ENCODE results near the gene GTF3A. TPM values are rescaled to one million over a fixed set of nuclear protein-coding genes. Genes with fewer than 3 reads are reported as not detected.
A peak's percentile ranks its signal among the peaks of the same experiment; 100 is the strongest.

GTF3A gene
- total and polyA plus RNA-seq, 9 of the 15 experiments (the other 6 are each of a cell fraction or from before 2014, with no cell fraction given), result 47.5 to 303 (median 174) TPM

GRCh38 chr13:27449936-27450828 is 25.8 kb downstream of the GTF3A start, which contains the start of gene MTIF3 (continued):
- TF ChIP-seq, protein P1, sequence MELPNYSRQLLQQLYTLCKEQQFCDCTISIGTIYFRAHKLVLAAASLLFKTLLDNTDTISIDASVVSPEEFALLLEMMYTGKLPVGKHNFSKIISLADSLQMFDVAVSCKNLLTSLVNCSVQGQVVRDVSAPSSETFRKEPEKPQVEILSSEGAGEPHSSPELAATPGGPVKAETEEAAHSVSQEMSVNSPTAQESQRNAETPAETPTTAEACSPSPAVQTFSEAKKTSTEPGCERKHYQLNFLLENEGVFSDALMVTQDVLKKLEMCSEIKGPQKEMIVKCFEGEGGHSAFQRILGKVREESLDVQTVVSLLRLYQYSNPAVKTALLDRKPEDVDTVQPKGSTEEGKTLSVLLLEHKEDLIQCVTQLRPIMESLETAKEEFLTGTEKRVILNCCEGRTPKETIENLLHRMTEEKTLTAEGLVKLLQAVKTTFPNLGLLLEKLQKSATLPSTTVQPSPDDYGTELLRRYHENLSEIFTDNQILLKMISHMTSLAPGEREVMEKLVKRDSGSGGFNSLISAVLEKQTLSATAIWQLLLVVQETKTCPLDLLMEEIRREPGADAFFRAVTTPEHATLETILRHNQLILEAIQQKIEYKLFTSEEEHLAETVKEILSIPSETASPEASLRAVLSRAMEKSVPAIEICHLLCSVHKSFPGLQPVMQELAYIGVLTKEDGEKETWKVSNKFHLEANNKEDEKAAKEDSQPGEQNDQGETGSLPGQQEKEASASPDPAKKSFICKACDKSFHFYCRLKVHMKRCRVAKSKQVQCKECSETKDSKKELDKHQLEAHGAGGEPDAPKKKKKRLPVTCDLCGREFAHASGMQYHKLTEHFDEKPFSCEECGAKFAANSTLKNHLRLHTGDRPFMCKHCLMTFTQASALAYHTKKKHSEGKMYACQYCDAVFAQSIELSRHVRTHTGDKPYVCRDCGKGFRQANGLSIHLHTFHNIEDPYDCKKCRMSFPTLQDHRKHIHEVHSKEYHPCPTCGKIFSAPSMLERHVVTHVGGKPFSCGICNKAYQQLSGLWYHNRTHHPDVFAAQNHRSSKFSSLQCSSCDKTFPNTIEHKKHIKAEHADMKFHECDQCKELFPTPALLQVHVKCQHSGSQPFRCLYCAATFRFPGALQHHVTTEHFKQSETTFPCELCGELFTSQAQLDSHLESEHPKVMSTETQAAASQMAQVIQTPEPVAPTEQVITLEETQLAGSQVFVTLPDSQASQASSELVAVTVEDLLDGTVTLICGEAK (IDR thresholded peaks at IDR 0.05), result 0 out of 2 replicates have a peak, but pooled peaks have one; percentile 24
- TF ChIP-seq, protein P1 (CRISPR knock-in tag; IDR thresholded peaks at IDR 0.05), result no peak
- no peak for TF ChIP-seq THRAP3 (IDR thresholded peaks at IDR 0.05; ENCODE audit: borderline replicate concordance)
- TF ChIP-seq, protein P2, sequence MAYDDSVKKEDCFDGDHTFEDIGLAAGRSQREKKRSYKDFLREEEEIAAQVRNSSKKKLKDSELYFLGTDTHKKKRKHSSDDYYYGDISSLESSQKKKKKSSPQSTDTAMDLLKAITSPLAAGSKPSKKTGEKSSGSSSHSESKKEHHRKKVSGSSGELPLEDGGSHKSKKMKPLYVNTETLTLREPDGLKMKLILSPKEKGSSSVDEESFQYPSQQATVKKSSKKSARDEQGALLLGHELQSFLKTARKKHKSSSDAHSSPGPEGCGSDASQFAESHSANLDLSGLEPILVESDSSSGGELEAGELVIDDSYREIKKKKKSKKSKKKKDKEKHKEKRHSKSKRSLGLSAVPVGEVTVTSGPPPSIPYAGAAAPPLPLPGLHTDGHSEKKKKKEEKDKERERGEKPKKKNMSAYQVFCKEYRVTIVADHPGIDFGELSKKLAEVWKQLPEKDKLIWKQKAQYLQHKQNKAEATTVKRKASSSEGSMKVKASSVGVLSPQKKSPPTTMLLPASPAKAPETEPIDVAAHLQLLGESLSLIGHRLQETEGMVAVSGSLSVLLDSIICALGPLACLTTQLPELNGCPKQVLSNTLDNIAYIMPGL (CRISPR knock-in tag; IDR thresholded peaks at IDR 0.05), result no peak
- TF ChIP-seq SNIP1 (IDR thresholded peaks at IDR 0.05; ENCODE audit: low read depth), result no peak
- no peak for TF ChIP-seq ZC3H11A (IDR thresholded peaks at IDR 0.05; ENCODE audit: low read depth, low read length)
- TF ChIP-seq MXD1 (CRISPR knock-in tag; IDR thresholded peaks at IDR 0.05; ENCODE audit: borderline replicate concordance, poor library complexity, severe bottlenecking), result no peak
- TF ChIP-seq ILK (tag; IDR thresholded peaks at IDR 0.05; ENCODE audit: borderline replicate concordance, low read depth), result no peak
- TF ChIP-seq ETV1 (tag; conservative IDR thresholded peaks at IDR 0.05; ENCODE audit: low read depth), result peak; percentile 19; the same call in 1 of the 2 replicates
- no peak for TF ChIP-seq ZNF282 (CRISPR knock-in tag; IDR thresholded peaks at IDR 0.05)
- TF ChIP-seq PPARD (CRISPR knock-in tag; IDR thresholded peaks at IDR 0.05), result no peak
- TF ChIP-seq SAP30 (IDR thresholded peaks at IDR 0.05; ENCODE audit: borderline replicate concordance, insufficient read depth, low read depth, low read length, poor library complexity, severe bottlenecking), result no peak

All from K562 (cell line).